ENCODE measurements around the gene ATP11A.

The ATP11A gene

GRCh38 chr13:112711528-112712265 is 21.9 kb downstream of the ATP11A start:
- DNase-seq: no peak

- no peak for DNase-seq
Observed at GRCh38 chr13:112712451-112713207, 22.8 kb downstream of the ATP11A start.

- no peak for DNase-seq
Observed at GRCh38 chr13:112713517-112714253, 23.8 kb downstream of the ATP11A start.

- DNase-seq: no peak
Observed at GRCh38 chr13:112714376-112715174, 24.7 kb downstream of the ATP11A start.

GRCh38 chr13:112715210-112715609 is 25.4 kb downstream of the ATP11A start:
- no peak for DNase-seq

- DNase-seq: no peak
Observed at GRCh38 chr13:112715715-112716460, 26.1 kb downstream of the ATP11A start.

DNA sequence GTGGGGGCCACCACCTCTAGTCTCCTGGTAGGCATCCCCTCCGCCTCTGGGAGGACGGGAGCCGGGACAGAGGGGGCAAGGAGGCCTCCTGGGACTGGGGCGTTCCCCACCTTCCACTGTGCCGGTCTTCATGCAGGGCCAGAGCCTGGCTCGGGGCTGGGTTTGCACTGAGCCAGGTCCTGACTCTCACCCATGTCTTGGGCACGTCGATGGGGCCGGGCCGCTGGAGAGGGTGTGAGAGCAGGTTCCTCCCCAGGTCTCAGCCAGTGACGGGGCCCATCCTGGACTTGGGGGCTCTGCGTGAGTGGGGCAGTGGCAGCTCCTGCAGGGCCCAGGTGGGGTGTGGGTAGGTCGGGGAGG is 26.6 kb downstream of the ATP11A start:
- no peak for DNase-seq

- DNase-seq: no peak
Observed at GRCh38 chr13:112716841-112717520, 27.1 kb downstream of the ATP11A start.

- no peak for DNase-seq
Observed at GRCh38 chr13:112718318-112718717, 28.5 kb downstream of the ATP11A start.

DNA sequence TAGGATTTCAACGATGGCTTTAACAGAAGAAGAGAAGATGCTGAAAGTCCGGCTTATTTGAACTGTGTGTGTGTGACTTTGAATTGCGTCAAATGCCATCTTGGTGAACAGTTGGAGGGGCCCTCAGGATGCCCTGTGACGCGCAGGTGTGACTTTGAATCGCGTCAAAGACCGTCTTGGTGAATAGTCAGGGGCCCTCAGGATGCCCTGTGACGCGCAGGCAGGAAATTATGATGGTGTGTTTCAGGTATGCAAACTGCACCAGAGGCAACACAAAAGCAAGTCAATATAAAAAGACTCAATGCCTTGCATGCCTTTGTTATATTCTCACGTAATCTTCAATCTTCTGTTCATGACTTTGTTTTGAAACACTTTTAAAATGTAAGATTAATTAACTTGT is 29.2 kb downstream of the ATP11A start:
- no peak for DNase-seq

GRCh38 chr13:112719556-112719955 is 29.7 kb downstream of the ATP11A start:
- no peak for DNase-seq

GRCh38 chr13:112720251-112720650 is 30.4 kb downstream of the ATP11A start:
- no peak for DNase-seq

- no peak for DNase-seq
Observed at GRCh38 chr13:112720814-112721197, 31.0 kb downstream of the ATP11A start.

- no peak for DNase-seq
Observed at GRCh38 chr13:112721198-112722104, 31.6 kb downstream of the ATP11A start.

DNA sequence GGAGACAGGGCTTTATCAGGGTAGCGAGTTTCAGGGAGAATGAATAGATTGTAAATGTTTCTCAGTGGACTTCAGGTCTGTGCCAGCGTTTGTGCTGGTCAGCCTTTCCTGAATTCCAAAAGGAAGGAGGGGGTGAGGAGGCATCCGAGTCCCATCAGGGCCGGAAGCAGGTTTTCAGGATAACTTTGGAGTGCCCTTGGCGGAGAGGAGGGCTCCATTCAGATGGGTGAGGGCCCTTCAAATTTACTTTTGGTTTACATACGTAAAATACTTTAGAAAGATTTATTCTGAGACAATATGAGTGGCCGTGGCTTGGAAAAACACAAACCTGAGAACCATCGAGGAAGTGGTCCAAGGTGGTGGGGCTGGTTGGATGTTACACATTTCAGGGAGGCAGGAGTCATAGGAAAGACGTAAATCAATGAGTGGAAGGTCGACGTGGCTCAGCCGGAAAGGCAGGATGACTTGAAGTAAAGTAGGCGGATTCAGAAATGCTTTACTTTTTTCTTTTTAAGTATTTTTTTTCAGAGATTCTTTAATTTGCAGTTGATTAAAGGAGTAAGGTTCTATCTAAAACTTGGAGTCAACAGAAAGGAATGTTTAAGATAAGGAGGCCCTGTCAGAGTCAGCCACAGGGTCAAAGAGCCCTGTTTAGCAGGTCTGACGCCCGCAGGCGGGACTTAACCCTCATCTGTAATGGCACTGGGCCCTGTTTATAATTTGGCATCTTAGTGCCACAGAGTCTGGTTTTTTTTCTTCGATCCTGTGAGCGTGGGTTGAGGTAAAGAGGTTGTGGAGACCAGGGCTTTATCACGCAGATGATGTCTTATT is 32.8 kb downstream of the ATP11A start:
- no peak for DNase-seq

- no peak for DNase-seq
Observed at GRCh38 chr13:112723771-112724170, 33.9 kb downstream of the ATP11A start.

DNA sequence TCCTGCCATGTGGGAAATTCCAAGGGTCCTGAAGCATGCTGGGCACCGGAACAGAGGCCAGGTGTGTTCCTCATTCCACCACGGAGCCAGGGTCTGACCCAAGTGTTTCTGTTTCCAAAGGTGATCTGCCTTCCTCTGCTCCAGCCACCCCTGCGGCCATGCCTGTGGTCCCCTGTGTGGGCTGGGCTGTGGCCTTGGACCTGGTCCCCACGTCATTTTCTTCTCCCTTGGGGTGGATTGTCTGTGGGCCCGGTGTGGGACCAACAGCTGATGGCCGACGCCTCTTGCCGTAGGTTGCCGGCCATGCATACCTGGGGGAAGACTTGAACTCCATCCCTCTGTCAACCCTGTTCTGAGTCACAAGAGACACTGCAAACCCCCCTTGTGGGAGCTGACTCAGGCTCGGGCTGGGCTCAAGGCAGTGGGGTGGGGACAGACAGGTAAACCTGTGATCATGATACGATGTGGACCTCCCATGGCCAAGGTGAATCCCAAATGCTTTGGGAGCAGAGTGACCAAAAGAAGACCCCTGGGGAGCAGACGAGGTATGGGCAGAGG is 35.0 kb downstream of the ATP11A start:
- no peak for DNase-seq

- no peak for DNase-seq
Observed at GRCh38 chr13:112725346-112726015, 35.6 kb downstream of the ATP11A start.

Data from NCI-H1105 (cell line).